Astrocyte (in vitro differentiated cells and primary cell): ENCODE measurements around the gene GPR156. TPM values are rescaled to one million over a fixed set of nuclear protein-coding genes. Genes with fewer than 3 reads are reported as not detected.

Source experiments
- DNase-seq: peaks from one replicate; pipeline ENCODE4 v3.0.0-alpha.2; 2010; ENCODE audit warnings: low read depth
- FAIRE-seq: peaks from 2 replicates; lab custom pipeline; 2011; peaks lifted over from hg19 to GRCh38; lab: Jason Lieb, UNC
- H2AFZ ChIP-seq: 2 replicates; pipeline ENCODE4 v1.6.0; 2012; ENCODE audit warnings: low read depth, low read length, inconsistent platforms
- H3K27ac ChIP-seq: 2 replicates; pipeline ENCODE4 v1.5.1; 2011; ENCODE audit warnings: low read depth, low read length, inconsistent platforms
- H3K27me3 ChIP-seq: 2 replicates; pipeline ENCODE4 v1.6.0; 2011; ENCODE audit warnings: low read length, inconsistent platforms; ENCODE audit not compliant: insufficient read depth
- H3K36me3 ChIP-seq: 2 replicates; pipeline ENCODE4 v1.5.1; 2011; ENCODE audit warnings: low read length, inconsistent platforms; ENCODE audit not compliant: insufficient read depth
- H3K4me1 ChIP-seq: 2 replicates; pipeline ENCODE4 v1.5.1; 2011; ENCODE audit warnings: low read length, inconsistent platforms; ENCODE audit not compliant: insufficient read depth
- H3K4me2 ChIP-seq: 2 replicates; pipeline ENCODE4 v1.6.0; 2012; ENCODE audit warnings: low read length, inconsistent platforms
- H3K4me3 ChIP-seq: 2 replicates; pipeline ENCODE4 v1.5.1; 2011; ENCODE audit warnings: low read depth, mild to moderate bottlenecking, low read length, inconsistent platforms; ENCODE audit not compliant: insufficient read depth
- H3K79me2 ChIP-seq: 2 replicates; pipeline ENCODE4 v1.6.0; 2012; ENCODE audit warnings: mild to moderate bottlenecking, low read length, inconsistent platforms; ENCODE audit not compliant: insufficient read depth
- H3K9ac ChIP-seq: 2 replicates; pipeline ENCODE4 v1.6.0; 2012; ENCODE audit warnings: mild to moderate bottlenecking, low read length, inconsistent platforms
- H3K9me3 ChIP-seq: 2 replicates; pipeline ENCODE4 v1.5.1; 2012; ENCODE audit warnings: low read depth, mild to moderate bottlenecking, low read length, inconsistent platforms; ENCODE audit not compliant: insufficient read depth
- H4K20me1 ChIP-seq: 2 replicates; pipeline ENCODE4 v1.6.0; 2012; ENCODE audit warnings: low read length, inconsistent platforms; ENCODE audit not compliant: insufficient read depth
- H3K27ac Mint-ChIP-seq: one replicate; pipeline ENCODE4 v1.8.0; 2021; ENCODE audit warnings: mild to moderate bottlenecking, mixed read lengths; ENCODE audit not compliant: unreplicated experiment
- H3K27me3 Mint-ChIP-seq: one replicate; pipeline ENCODE4 v1.8.0; 2021; ENCODE audit warnings: low read depth, mixed read lengths; ENCODE audit not compliant: unreplicated experiment
- H3K36me3 Mint-ChIP-seq: one replicate; pipeline ENCODE4 v1.8.0; 2021; ENCODE audit warnings: low read depth, mixed read lengths; ENCODE audit not compliant: unreplicated experiment
- H3K4me1 Mint-ChIP-seq: one replicate; pipeline ENCODE4 v1.8.0; 2021; ENCODE audit warnings: low read depth, mixed read lengths; ENCODE audit not compliant: unreplicated experiment
- H3K4me3 Mint-ChIP-seq: one replicate; pipeline ENCODE4 v1.8.0; 2021; ENCODE audit warnings: mild to moderate bottlenecking, moderate library complexity, mixed read lengths; ENCODE audit not compliant: unreplicated experiment
- H3K9me3 Mint-ChIP-seq: one replicate; pipeline ENCODE4 v1.8.0; 2021; ENCODE audit warnings: mild to moderate bottlenecking, mixed read lengths; ENCODE audit not compliant: unreplicated experiment
- EZH2 ChIP-seq: IDR thresholded peaks from 2 replicates; pipeline ENCODE4 v1.6.1; 2012; ENCODE audit warnings: mild to moderate bottlenecking, low read length, inconsistent platforms; ENCODE audit not compliant: insufficient read depth
- total RNA-seq: library from RNA; stranded (reverse); gene quantifications from 2 replicates; pipeline ENCODE4 v1.2.1, GENCODE V29; 2021
- TF ChIP-seq, protein P1 (sequence below): IDR thresholded peaks from 2 replicates; pipeline ENCODE4 v1.5.1; 2011; ENCODE audit warnings: low read depth, mild to moderate bottlenecking, inconsistent platforms, low read length, moderate library complexity; ENCODE audit not compliant: insufficient read depth

Gene GPR156
- total RNA-seq, 1 donor from 2014 or later: 0.39 TPM

DNA sequence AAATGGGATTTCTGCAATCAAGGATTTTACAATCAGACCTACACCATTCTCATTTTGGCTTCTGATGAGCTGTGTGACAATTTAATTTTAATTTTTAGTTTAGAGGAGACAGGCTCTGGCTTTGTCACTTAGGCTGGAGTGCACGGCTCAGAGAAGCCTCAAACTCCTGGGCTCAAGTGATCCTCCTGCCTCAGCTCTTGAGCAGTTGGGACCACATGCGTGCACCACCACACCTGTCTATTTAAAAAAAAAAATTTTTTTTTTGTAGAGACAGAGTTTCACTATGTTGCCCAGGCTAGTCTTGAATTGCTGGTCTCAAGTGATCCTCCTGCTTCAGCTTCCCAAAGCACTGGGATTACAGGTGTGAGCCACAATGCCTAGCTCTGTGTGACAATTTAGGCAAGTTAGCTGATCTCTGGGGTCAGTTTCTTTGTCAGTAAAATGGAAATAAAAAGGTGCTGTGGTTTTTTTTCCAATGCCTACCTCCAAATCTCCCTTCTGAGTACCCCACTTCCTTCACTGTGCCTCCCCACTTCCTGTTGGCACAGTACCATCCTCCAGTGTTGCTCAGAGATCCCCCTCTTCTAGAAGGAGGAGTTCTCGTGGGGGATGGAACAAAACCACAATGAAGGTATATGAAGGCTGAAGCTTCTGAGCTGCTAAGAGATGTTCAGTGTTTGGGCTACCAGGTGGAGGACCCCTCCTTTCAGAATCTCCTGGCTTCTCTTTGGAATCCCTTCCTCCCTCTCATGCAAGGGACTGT is 136.7 kb downstream of the GPR156 start:
- Histone ChIP-seq H3K9me3 (no peaks in the 10 kb centered on the region), H3K27me3 (no peaks in the 10 kb centered on the region), H3K36me3 (no peaks in the 10 kb centered on the region), H4K20me1 (no peaks in the 10 kb centered on the region), H3K9ac (no peak overlapping the region), H2AFZ (no peak overlapping the region), H3K4me3 (no peak overlapping the region), H3K4me1 (peaks cover 13% of the 10 kb centered on the region), H3K79me2 (no peaks in the 10 kb centered on the region), H3K27ac (no peak overlapping the region), H3K4me2 (no peak overlapping the region)
- TF ChIP-seq, protein P1, sequence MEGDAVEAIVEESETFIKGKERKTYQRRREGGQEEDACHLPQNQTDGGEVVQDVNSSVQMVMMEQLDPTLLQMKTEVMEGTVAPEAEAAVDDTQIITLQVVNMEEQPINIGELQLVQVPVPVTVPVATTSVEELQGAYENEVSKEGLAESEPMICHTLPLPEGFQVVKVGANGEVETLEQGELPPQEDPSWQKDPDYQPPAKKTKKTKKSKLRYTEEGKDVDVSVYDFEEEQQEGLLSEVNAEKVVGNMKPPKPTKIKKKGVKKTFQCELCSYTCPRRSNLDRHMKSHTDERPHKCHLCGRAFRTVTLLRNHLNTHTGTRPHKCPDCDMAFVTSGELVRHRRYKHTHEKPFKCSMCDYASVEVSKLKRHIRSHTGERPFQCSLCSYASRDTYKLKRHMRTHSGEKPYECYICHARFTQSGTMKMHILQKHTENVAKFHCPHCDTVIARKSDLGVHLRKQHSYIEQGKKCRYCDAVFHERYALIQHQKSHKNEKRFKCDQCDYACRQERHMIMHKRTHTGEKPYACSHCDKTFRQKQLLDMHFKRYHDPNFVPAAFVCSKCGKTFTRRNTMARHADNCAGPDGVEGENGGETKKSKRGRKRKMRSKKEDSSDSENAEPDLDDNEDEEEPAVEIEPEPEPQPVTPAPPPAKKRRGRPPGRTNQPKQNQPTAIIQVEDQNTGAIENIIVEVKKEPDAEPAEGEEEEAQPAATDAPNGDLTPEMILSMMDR: no peak
- no peak for TF ChIP-seq EZH2
- Mint-ChIP-seq H3K4me1 (peaks cover 14% of the 10 kb centered on the region), H3K4me3 (no peak overlapping the region), H3K9me3 (peaks cover 2% of the 10 kb centered on the region), H3K27me3 (no peaks in the 10 kb centered on the region), H3K36me3 (peaks cover 2% of the 10 kb centered on the region), H3K27ac (no peak overlapping the region)
- DNase-seq (no peak), FAIRE-seq (no peak)

- Histone ChIP-seq H3K9ac (no peak overlapping the region), H3K4me1 (peaks cover 8% of the 10 kb centered on the region), H4K20me1 (no peaks in the 10 kb centered on the region), H3K27ac (no peak overlapping the region), H3K4me3 (no peak overlapping the region), H3K4me2 (no peak overlapping the region), H3K36me3 (no peaks in the 10 kb centered on the region), H3K27me3 (no peaks in the 10 kb centered on the region), H3K79me2 (no peaks in the 10 kb centered on the region), H2AFZ (no peak overlapping the region), H3K9me3 (no peaks in the 10 kb centered on the region)
- Mint-ChIP-seq H3K4me3 (no peak overlapping the region), H3K9me3 (no peaks in the 10 kb centered on the region), H3K27me3 (no peaks in the 10 kb centered on the region), H3K36me3 (peaks cover 2% of the 10 kb centered on the region), H3K27ac (no peak overlapping the region), H3K4me1 (peaks cover 11% of the 10 kb centered on the region)
- no peak for TF ChIP-seq EZH2
- TF ChIP-seq, protein P1: no peak
- DNase-seq: no peak
- no peak for FAIRE-seq
Observed at GRCh38 chr3:120147072-120147871, 137.8 kb downstream of the GPR156 start.
